LNCaP clone FGC (cell line): ENCODE data around the gene CHMP4B.

Source experiments
- DNase-seq: peaks from one replicate; pipeline ENCODE4 v3.0.0-alpha.2; 2011; ENCODE audit warnings: low read depth
- H3K4me3 ChIP-seq: 2 replicates; pipeline ENCODE4 v1.5.1; 2011; ENCODE audit warnings: mild to moderate bottlenecking, low read depth, low read length, control low read depth
- CTCF ChIP-seq: IDR thresholded peaks from 2 replicates; pipeline ENCODE4 v1.5.1; 2012; ENCODE audit warnings: mild to moderate bottlenecking; ENCODE audit not compliant: control insufficient read depth, insufficient read depth; ENCODE audit errors: extremely low read depth

The CHMP4B gene

GRCh38 chr20:33793011-33793931 is 17.9 kb upstream of the CHMP4B start:
- H3K4me3 ChIP-seq, result no peak overlapping the region
- DNase-seq, result no peak
- no peak for TF ChIP-seq CTCF

- no peak for TF ChIP-seq CTCF
- DNase-seq, result peak; percentile 79
- H3K4me3 ChIP-seq, result no peak overlapping the region
Measured at GRCh38 chr20:33796263-33796906, 14.8 kb upstream of the CHMP4B start.

GRCh38 chr20:33796907-33797544 is 14.1 kb upstream of the CHMP4B start:
- no peak for DNase-seq
- H3K4me3 ChIP-seq, result no peak overlapping the region
- TF ChIP-seq CTCF, result no peak

- no peak for DNase-seq
- H3K4me3 ChIP-seq, result no peak overlapping the region
Measured at GRCh38 chr20:33798444-33798843, 12.7 kb upstream of the CHMP4B start.

GRCh38 chr20:33803921-33804337 is 7.2 kb upstream of the CHMP4B start:
- no peak for TF ChIP-seq CTCF
- no peak for DNase-seq
- H3K4me3 ChIP-seq, result no peak overlapping the region

More at GRCh38 chr20:33798444-33798843, 12.7 kb upstream of the CHMP4B start:
- TF ChIP-seq CTCF, result no peak

- H3K4me3 ChIP-seq, result no peak overlapping the region
- no peak for DNase-seq
- TF ChIP-seq CTCF, result no peak
Measured at GRCh38 chr20:33808388-33808787, 2.8 kb upstream of the CHMP4B start.
